Activated effector memory CD4-positive, alpha-beta T cell treated with Interleukin-2 at 50 U/mL for 16 hours (primary cell): ENCODE data around the gene GAS2L3.
A peak's percentile ranks its signal among the peaks of the same experiment; 100 is the strongest.
"Not testable (repeated sequence)": the region's sequence is repeated elsewhere in the genome, so short reads cannot be mapped to it uniquely, and the experiment has no call there.

Experiments used
- DNase-seq: peaks from one replicate; pipeline ENCODE4 v3.0.0-alpha.2; 2020

GAS2L3 gene

DNA sequence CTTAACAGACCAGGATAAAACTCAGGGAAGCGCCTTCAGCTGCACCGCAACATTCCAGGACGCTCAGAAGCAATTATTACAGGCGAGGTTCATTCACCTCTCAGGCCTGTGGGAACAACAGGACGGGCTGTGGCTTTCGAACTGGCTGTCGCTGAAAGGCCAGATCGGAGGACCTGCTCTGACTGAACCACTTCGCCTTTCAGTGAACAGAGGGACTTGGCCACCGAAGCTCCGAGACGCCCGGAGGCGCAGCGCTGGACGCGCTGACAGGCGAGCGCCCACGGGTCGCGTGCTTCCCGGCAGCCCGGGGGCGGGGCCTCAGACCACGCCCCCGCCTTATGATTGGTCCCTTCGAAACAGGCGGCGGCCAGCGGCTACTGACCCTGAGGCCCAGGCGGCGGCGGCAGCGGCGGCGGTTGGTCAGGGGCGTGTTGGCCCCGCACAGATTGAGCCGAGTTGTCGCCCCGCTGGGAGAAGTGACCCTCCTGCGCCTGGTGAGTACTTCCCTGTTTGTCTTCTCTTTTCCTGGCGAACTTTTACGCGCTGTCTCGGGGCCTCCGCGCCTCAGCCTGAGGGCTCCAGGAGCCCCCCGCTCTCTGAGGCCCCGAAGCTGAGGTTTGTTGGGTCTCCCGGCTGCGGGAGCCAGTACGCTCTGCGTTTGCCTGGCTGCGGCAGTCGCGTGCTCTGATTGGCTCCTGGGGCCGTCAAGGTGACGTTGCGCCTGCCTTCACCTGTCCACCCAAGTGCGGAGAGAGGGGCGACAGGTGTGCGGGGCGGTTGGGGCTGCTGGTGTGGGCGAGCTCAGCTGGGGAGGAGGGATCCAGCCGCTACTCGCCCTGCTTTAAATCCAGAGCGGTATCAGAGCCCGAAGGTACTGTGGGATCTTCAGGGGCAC is at the start of gene GAS2L3:
TSS of gene GAS2L3 (plus strand) at position 393 of the 895 bp plus-strand sequence. CDS start 21,221 bp downstream, outside the sequence.
- DNase-seq: peak; percentile 27

DNA sequence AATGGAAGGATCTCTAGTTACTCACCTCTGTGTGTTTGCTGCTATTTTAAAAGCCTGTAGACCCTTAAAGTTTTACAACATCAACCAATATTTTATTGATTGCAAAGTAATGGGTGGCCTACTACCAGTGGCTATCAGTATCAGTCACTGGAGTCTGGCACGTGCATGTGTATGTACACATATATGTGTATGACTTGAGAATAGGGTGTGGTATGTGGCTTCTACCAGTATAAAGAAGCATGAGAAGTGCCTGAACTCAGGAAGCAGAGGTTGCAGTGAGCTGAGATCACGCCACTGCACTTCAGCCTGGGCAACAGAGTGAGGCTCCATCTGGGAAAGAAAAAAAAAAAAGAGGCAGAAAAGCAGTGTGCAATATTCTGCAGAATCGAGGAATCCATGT is 45.5 kb upstream of the GAS2L3 start:
- no peak for DNase-seq

DNA sequence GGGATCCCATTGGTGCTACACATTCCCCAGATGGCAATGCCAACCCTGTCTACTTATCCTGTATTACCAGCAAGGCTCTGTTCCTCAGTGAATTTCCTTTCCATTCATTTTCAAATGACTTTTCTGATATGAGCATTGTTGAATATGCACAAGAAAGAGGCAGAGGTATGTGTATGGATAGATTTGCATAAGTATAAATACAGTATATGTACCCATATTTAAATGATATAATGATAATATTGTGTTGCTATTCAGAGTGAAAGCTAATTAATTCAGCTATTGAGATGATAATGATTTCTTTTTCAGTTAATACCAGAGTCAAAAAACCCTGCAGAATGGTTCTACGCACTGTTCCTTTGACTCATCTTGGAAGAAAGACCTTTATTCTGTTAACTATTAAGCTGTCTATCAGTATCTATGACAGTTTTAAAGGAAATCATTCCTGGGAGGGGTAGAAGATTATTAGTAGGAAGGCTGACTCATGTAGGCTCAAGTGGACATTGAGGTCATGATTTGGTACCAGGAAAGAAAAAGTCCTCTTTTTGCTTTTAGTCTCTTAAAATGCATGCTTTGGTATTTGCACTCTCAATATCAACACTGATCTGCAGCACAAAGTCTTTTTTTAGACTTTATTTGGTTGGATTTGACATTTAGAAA is 44.9 kb upstream of the GAS2L3 start:
- DNase-seq: no peak

DNA sequence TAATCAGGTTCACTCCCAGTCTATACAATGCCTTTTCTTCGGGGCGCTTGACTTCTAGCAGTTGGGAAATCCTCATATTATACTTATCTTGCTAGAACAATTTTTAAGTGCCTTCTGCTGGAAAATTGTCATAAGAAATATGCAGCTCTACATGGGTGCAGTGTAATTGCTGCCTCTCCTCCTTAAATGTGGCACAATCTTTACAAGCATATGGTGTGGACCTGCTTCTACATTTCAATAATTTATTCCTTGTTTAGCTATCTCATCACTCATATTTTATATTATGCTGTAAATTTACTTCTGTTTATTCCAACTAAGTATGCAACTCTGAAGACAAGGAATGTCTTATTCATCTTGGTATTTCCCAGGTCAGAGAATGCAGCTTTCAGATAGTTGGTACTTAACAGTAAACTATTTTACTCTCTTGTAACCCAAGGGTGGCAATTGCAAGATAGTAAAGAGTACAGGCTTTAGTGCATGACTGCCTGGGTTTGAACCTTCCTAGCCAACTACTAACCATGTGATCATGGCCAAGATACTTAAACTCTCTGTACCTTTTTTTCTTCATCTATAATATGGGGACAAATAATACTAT is 43.6 kb upstream of the GAS2L3 start:
- no peak for DNase-seq

DNA sequence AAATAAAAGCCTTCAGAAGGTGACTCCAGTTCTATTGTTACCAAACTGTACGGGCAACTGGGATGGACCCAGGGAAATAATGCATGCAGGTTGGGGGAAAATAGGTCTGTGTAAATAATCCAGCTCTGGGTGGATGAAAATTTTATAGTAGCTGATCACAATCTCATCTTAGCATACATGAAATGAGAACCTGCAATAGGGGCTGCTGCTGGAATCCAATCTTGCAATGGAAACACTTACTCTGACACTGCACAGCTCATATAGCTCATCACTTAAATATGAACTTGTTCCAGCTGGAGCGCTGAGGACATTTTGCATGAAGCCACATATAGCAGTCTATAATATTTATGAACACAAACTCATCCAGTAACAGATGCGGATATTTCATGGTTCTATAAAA is 40.1 kb upstream of the GAS2L3 start:
- no peak for DNase-seq

DNA sequence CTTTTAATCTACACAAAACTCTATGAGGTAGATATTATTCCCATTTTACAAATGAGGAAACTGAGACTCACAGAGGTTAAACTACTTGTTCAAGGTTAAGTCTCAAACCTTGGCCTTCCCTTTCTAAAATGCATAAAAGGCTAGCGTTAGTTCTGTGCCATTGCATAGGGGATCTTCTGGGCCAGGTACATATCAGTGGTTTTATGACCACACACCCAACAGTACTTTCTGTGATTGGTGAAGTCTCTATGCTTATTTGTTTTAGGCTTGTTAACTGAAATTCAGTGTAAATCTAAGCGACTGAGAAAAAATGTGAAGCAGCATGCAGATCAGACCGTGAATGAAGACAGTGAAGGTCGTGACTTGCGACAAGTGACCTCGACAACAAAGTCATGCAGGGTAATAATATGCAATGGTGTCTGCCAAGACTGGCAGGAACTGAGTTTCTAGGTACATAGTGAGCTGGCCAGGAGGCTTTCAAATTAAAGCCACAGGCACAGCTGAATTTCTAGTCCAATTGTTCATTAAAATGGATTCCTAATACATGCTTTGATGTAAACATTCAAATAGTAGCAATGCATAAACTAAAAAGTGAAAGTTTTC is 38.8 kb upstream of the GAS2L3 start:
- DNase-seq: no peak

DNA sequence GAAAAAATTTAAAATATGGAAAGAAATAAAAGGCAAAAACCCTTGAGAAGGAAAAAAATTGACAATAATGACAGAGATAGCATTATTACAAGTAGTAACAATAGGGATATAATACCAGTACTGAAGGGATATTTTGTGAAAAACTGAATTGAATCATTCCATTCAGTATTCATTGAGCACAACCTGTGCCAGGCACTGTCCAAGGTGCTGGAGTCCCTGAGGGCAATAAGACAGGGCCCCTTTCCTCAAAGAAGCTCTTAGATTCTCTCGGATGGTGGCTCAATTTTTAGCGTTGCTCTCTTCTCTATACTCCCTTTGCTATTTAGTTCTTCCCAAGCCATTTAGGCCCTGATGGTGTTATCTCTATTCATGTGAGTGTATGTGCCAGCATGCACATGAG is 34.3 kb upstream of the GAS2L3 start:
- DNase-seq: no peak

DNA sequence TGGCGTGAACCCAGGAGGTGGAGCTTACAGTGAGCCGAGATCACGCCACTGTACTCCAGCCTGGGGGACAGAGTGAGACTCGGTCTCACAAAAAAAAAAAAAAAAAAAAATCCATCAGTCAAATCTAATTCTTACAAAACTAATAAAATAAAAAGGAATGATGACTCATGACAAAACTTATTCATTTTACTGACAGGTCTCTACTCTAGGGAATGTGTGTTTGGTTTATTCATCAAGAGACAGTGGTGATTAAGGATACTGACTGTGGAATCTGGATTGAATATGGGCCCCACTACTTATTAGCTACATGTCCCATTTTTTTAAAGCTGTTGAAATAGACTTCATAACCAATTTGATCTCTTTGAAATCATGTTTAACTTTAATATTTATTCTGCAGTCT is 29.3 kb upstream of the GAS2L3 start:
- no peak for DNase-seq

DNA sequence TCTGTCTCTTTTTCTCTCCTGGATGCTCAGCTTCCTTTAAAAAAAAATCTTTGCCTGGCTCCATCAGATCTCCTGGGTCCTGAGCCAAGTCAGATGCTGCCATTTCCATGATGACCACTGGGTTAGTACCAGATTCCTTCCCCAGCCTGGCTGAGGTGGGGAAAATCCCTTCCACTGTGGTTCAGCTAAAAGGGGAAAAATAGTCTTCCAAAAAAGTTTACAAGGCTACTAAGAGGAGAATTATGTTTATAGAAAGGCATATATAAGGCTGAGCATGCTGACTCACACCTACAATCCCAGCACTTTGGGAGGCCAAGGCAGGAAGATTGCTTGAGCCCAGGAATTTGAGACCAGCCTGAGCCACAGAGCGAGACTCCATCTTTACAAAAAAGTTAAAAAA is 28.4 kb upstream of the GAS2L3 start:
- DNase-seq: no peak

DNA sequence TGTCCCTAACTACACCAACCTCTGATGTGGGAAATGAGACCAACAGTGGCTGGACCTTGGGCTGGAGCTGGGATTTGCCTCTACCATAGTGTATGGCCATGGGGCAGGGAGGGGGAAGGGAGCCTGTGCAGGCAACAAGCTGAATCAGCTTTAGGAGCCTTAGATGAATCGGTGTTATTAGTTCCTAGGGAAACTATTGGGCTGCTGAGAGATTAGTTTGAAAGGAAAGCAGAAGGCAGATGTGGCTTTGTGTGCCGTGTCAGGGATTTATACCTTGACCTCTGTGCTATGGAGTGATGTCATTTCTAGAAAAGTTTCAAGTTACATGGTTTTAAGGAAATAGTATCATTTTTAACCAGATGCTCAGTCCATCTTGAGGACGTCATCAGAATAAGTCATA is 19.5 kb upstream of the GAS2L3 start:
- no peak for DNase-seq

DNA sequence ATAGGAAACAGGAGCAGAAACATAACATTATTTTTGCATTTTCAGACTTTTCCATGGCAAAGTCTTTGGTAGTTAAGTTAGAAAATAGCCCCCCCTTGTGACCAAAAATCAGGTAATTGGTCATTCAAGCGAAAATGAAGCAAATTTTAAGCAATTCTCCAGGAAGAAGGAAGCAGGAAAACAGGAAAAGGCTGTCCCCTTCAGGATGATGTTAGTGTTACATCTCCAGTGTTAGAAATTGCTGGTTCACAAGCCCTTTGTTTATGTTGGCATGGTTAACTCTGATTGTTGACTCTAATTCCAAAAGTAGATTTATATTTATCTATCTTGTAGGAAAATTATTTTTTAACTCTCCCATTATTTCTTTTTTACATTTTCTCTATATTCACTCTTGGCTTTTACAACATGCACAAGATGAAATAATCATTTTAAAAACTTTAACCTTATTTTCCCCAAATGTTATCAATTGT is 18.8 kb upstream of the GAS2L3 start:
- no peak for DNase-seq

DNA sequence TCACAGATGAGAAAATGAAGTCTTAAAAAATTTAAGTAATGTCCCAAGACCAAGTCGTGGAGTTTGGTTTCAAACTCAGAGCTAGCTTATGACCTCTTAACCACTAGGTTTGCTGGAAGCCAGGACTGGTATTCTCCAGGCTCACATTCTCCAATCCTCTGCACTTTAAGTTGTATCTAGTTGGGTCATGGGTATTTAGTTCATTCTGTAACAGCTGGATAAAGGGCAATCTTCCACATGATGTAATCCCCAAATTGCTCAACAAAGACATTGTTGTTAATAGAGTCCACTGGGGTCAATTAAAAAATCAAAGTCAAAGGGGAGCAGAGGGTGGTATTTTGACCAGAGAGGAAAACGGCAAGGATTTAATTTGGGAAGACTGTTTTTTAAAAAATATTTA is 17.8 kb upstream of the GAS2L3 start:
- DNase-seq: no peak

DNA sequence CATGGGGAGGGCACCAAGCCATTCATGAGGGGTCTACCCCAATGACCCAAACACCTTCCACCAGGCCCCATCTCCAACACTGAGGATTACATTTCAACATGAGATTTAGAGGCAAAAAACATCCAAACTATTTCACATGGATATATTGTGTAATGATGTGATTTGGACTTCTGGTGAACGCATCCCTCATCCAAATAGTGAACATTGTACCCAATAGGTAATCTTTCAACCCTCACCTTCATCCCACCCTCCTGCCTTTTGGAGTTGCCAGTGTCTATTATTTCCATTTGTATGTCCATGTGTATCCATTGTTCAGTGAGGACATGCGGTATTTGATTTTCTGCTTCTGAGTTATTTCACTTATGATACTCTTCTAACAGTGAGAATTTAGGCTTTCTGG is 16.1 kb upstream of the GAS2L3 start:
- no peak for DNase-seq

DNA sequence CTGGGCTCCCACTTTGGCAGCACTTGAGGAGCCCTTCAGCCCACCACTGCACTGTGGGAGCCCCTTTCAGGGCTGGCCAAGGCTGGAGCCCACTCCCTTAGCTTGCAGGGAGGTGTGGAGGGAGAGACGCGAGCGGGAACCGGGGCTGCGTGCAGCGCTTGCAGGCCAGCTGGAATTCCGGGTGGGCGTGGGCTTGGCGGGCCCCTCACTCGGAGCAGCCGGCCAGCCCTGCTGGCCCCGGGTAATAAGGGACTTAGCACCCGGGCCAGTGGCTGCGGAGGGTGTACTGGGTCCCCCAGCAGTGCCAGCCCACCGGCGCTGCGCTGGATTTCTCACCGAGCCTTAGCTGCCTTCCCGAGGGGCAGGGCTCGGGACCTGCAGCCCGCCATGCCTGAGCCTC is 14.2 kb upstream of the GAS2L3 start:
- not testable (repeated sequence) for DNase-seq

DNA sequence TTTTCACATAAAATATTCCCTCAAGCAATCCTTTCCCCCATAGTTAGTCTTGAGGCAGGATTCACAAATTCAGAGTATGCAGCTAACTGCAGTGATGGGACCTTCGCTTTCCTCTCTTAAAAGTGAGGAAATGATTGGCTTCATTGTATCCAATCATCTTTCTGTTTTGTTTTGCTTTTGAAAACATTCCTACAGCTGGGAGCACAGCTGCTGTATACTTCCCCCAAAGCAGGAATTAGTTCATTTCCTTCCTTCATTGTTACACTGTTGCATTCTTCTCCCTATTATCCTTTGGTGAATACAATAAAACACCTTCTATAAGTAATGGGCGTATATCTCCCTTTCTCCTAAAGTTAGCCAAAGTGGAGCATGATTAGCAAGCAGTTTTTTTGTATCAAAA is 9.4 kb upstream of the GAS2L3 start:
- DNase-seq: no peak

DNA sequence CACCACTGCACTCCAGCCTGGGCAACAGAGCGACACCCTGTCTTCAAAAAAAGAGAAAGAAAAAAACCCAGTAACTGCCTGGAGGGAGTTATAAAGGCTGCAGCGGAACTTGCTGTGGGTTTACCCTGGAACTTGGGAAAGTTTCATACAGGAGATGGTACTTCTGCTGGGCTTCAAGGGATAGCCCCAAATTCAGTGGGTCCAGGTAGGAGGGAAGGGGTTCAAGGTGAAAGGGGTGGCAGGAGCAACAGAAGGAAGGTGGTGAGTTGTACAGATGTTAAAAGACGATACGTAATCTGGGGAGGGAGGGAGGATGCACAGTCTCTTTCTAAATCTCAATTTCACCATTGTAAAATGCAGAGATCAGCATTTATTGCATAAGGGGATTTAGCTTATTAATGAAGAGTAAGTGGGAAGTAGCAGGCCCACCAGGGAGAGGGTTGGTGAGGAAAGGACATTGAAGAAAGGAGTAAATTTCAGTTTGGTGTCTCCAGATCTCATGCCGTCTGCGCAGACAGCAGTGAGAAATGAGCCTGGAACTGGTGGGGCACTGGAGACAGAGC is 8.5 kb upstream of the GAS2L3 start:
- DNase-seq: no peak

DNA sequence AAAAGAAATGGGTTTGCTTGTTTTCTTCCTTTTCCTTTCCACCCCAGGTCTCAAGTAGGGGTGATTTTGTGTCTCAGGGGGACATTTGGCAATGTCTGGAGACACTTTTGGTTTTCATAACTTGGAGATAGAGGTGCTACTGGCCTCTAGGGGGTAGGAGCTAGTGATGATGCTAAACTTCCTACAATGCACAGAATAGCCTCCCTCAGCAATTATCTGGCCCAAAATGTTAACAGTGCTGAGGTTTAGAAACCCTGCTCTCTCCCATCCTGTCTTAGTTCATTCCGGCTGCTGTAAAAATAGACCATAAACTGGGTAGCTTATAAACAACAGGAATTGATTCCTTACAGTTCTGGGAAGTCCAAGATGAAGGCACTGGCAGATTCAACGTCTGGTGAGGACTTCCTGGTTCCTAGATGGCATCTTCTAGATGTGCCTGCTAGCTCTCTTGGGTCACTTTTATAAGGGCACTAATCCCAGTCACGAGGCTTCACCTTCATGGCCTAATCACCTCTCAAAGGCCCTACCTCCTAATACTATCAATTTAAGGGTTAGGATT is 7.4 kb upstream of the GAS2L3 start:
- no peak for DNase-seq

DNA sequence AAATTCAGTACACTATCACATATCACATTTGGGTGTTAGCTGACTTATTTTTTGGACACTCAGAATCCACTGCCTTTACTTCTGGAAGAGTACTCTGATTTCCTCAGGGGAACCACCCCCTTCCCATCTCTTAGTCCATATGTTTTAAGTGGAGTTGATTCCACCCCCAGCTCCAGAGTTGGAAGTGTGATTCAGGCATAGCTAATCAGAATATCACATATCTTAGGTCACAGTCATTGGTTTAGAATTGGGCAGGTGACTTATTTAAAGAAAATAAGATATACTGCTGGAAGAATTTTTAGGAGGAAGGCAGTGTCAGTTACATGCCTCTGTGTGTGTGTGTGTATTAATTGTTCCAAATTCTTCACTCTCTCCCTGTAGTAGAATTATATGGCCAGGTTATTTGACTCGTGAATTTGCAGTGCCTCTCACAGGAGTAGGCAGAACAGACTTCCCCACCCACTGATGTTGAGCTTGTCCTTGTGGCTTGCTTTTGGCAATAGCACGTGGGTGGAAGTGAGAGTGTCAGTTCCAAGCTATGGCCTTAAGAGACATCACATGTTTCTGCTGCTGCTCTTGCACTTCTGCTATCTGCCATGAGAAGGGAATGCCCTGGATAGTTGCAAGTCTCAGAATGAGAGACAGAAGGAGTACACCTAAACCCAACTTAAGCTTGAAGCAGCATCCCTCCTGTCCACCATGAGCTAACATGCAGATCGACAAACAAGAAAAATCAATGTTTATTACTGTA is 6.4 kb upstream of the GAS2L3 start:
- no peak for DNase-seq

DNA sequence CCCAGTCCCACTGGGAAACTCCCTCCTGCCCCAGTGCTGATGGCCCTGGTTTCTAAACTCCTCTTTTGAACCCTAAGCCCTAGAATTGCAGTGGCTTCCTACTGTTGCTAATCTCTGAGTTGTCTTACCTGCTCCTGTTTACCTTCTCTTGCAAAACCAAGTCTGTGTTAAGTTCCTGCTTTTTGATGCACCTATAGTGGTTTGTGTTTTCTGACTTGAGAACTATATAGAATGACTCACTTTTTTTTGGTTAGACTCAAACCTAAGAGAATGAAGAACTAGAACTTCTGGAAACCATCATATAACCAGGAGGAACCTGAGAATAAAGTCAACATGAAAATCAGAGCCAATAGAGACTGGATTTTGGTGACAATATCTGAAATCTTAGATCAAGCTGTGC is 5.5 kb upstream of the GAS2L3 start:
- no peak for DNase-seq

DNA sequence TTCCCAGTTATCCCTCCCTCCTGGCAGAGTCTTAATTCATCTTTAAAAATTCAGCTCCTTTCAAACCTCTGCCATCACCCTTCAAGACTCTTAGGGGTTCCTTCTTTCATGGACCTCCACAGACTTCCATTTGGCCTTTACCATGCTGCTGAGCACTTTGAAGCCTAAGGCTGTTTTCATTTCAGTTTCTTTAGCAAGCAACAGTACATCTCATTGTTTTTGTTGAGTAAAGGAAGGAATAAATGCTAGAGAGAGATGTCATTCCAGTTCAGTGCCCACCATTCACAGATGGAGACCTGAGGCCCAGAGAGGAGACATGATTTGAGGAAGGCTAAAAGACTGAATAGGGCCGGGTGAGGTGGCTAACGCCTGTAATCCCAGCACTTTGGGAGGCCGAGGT is 1.3 kb upstream of the GAS2L3 start:
- DNase-seq: no peak

DNA sequence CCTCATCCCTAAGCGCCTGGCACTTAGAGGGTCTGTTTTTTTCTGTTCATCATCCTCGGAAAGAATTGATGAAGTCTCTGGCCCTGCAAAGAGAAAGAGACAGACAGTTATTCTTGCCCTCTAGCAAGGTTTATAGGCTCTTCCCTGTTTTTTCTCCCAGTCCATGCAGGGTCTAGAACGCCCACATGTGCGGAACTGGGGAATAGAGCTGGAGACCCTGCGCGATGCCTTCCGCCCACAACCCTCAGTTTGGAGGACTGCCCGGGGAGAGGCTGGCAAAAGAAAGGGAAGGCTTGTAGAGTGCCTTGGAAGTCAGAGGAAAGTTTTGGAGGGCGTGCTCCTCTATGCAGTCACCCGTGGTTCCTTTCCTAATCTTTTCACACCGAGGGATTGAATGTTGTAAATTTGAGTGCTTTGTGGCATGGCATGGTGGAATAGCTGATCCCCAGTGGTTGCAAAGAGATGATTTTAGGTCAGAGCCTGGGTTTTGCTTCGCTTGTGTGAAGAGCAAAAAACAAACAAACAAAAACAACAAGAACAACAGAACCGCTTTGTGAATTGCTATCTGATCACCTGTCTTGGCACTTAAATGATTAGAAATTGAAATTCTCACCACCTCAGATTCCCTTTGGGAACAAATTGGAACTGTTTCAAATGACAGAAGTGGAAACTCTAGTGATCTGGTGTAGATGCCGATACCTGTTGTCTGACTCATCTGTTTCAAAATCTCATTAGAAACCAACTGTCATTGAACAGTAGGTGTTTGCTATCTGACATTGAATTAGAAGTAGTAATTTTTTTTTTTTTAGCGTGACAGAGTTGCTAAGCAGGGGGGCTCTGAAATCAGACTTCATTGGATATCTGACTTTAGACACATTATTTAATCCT is 947 bp downstream of the GAS2L3 start:
- DNase-seq: no peak
